T-cell (primary cell): ENCODE results near the gene TNNI3K. TPM values are rescaled to one million over a fixed set of nuclear protein-coding genes. Genes with fewer than 3 reads are reported as not detected.

Experiments
- ATAC-seq, 4 experiments: fragments of 200-7000 bp in 3 of 4; fragments of 150-1000 bp in 1 of 4; cut with Tn5 transposase; replicated peaks in 1 of 4; 1 replicate in 3 of 4; 2 replicates in 1 of 4; pipeline ENCODE4 v1.10.0; 2021; ENCODE audit warnings: moderate library complexity in 3 of 4, mild to moderate bottlenecking in 2 of 4, moderate number of reproducible peaks in 1 of 4
- CTCF ChIA-PET, 2 donors: fragments of 300-600 bp; sonication (Branson Sonifier 250); formaldehyde crosslinking; loops; one replicate each; lab custom pipeline; 2022; ENCODE audit warnings: antibody characterized with exemption in 2 of 2; lab: Charles Lee
- POLR2A ChIA-PET, 2 donors: fragments of 300-600 bp; sonication (Branson Sonifier 250); formaldehyde crosslinking; loops; one replicate each; lab custom pipeline; 2022; ENCODE audit warnings: antibody characterized with exemption in 2 of 2; lab: Charles Lee
- DNase-seq, 35 experiments: peaks; one replicate each; pipeline versions ENCODE4 v3.0.0 to v3.0.0-alpha.2; 2013 to 2023
- H3K27ac ChIP-seq: one replicate; pipeline ENCODE4 v1.5.1; 2013; ENCODE audit warnings: low read length
- H3K27me3 ChIP-seq, 2 experiments: replicated peaks in 1 of 2; 1 replicate in 1 of 2; 2 replicates in 1 of 2; pipeline versions ENCODE4 v1.6.1 to v1.7.0; 2013; ENCODE audit warnings: low read length in 1 of 2, mixed read lengths in 1 of 2; ENCODE audit not compliant: control insufficient read depth in 2 of 2, insufficient read depth in 2 of 2; ENCODE audit errors: extremely low read depth in 1 of 2
- H3K36me3 ChIP-seq, 2 donors: 1 replicate in 1 of 2; 2 replicates in 1 of 2; pipeline versions ENCODE4 v1.6.1 to v1.7.0; 2013; ENCODE audit warnings: low read length in 1 of 2; ENCODE audit not compliant: control insufficient read depth in 2 of 2, insufficient read depth in 1 of 2; ENCODE audit errors: extremely low read depth in 1 of 2
- H3K4me1 ChIP-seq, 2 experiments: 1 replicate in 1 of 2; 2 replicates in 1 of 2; pipeline versions ENCODE4 v1.6.1 to v1.7.0; 2013; ENCODE audit warnings: low read length in 2 of 2, mixed read lengths in 1 of 2; ENCODE audit not compliant: insufficient read depth in 2 of 2, control insufficient read depth in 1 of 2; ENCODE audit errors: extremely low read depth in 1 of 2
- H3K4me3 ChIP-seq, 2 donors: 1 replicate in 1 of 2; 2 replicates in 1 of 2; pipeline versions ENCODE4 v1.5.1 to v1.7.0; 2013; ENCODE audit warnings: mild to moderate bottlenecking in 2 of 2, low read length in 1 of 2, moderate library complexity in 1 of 2; ENCODE audit not compliant: control insufficient read depth in 1 of 2; ENCODE audit errors: extremely low read depth in 1 of 2
- H3K9me3 ChIP-seq: 2 replicates; pipeline ENCODE4 v1.7.0; 2013
- H3K27ac Mint-ChIP-seq, 2 donors: one replicate each; pipeline ENCODE4 v1.8.0; 2020 to 2021; ENCODE audit warnings: mild to moderate bottlenecking in 2 of 2, mixed read lengths in 2 of 2
- H3K27me3 Mint-ChIP-seq, 2 donors: one replicate each; pipeline ENCODE4 v1.8.0; 2021 to 2022; ENCODE audit warnings: mixed read lengths in 2 of 2
- H3K36me3 Mint-ChIP-seq: one replicate; pipeline ENCODE4 v1.8.0; 2021; ENCODE audit warnings: mixed read lengths
- H3K4me1 Mint-ChIP-seq, 3 donors: one replicate each; pipeline ENCODE4 v1.8.0; 2020 to 2022; ENCODE audit warnings: mixed read lengths in 3 of 3, mild to moderate bottlenecking in 1 of 3
- H3K4me3 Mint-ChIP-seq, 3 donors: one replicate each; pipeline ENCODE4 v1.8.0; 2020 to 2022; ENCODE audit warnings: mild to moderate bottlenecking in 3 of 3, mixed read lengths in 3 of 3, moderate library complexity in 3 of 3
- H3K9me3 Mint-ChIP-seq, 3 donors: one replicate each; pipeline ENCODE4 v1.8.0; 2020 to 2022; ENCODE audit warnings: mixed read lengths in 3 of 3
- WGBS: methylation state at CpG from one replicate; pipeline ENCODE4 v1.1.5; 2013; ENCODE audit warnings: missing lambda C conversion rate; ENCODE audit not compliant: insufficient coverage; 5-methylcytosine and 5-hydroxymethylcytosine counted together
- total RNA-seq, 35 experiments: library from RNA in 6 of 35; stranded (reverse) in 6 of 35; fragments of 120-200 nt in 1 of 35; gene quantifications; one replicate each; pipeline versions ENCODE4 v1.2.1 to v1.2.4 and lab custom pipeline; 2013 to 2026

TNNI3K gene
- total RNA-seq, 5 donors from 2014 or later (not counting 1 experiment from before 2014, with no cell fraction given): 0.89 to 1.2 TPM; not detected in 3

DNA sequence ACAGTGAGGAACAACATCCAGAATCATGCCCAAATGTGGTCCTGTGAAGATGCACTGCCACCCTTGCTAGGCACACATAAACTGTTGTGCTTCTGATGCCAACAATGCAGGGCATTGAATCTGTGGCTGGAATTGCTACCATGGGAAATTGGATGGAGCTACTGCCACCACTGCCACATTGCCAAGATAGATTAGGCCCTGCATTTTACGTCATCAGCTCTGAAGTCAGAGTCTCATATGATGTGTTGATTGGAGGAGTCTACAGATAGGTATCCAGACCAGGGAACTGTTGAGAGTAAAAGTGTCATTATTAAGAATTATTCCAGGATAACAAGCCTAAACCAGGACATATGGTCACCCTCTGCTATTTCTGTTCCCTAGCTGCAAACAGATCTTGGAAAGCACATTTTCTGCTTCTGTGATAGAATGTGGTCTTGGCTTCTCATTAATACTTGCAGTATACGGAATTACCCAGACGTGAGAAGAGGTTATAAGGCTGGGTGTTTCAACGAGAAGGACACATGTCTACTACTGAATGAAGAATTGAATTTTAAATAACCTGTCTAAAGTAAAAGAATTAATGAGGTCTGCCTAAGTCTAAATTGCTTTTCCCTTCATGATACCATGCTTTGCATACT lies 106.6 kb downstream of the TNNI3K start:
- H3K4me3 ChIP-seq: no peak overlapping the region
- H3K36me3 ChIP-seq: no peaks in the 10 kb centered on the region
- Mint-ChIP-seq H3K9me3 (no peaks in the 10 kb centered on the region), H3K27me3 (no peaks in the 10 kb centered on the region), H3K4me1 (no peaks in the 10 kb centered on the region), H3K36me3 (no peaks in the 10 kb centered on the region), H3K4me3 (no peak overlapping the region), H3K27ac (no peak overlapping the region)
- POLR2A ChIA-PET: no interaction called here
- H3K4me1 ChIP-seq: no peaks in the 10 kb centered on the region
- no peak overlapping the region for H3K27ac ChIP-seq
- ATAC-seq (no peak), DNase-seq (no peak)
- no CpG with 5 or more reads among the region's 4 CpGs for WGBS
- CTCF ChIA-PET: interaction anchor here in 1 of 2 donors (0.5 to 0.7 kb wide), 2 partner anchors 11 to 13 kb away, joined by 3 to 4 read pairs; no protein-coding TSS in a partner anchor
- no peaks in the 10 kb centered on the region for H3K9me3 ChIP-seq
- H3K27me3 ChIP-seq: no peaks in the 10 kb centered on the region

DNA sequence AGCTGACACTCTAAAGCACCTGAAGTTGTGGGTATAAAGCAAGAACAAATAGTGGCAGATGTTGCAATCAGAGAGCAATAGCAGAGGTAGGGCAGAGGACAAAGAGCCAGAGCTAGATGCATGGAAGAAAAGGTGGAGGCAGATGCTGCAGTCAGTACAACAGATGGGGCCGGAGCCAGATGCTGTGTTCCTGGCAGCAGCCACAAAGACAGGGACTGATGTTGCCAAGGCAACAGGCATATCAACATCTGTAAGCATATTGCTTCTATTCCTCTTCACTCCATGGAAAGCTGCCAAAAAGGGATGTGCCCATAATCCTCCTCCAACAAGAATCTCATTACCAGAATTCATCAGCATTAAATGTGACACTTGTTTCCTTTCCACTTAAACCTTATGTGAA lies 108.0 kb downstream of the TNNI3K start:
- DNase-seq: no peak
- ATAC-seq: no peak
- Histone ChIP-seq H3K9me3 (no peaks in the 10 kb centered on the region), H3K4me1 (no peaks in the 10 kb centered on the region), H3K27me3 (no peaks in the 10 kb centered on the region), H3K36me3 (no peaks in the 10 kb centered on the region), H3K4me3 (no peak overlapping the region), H3K27ac (no peak overlapping the region)
- H3K4me1 Mint-ChIP-seq: no peaks in the 10 kb centered on the region
- CTCF ChIA-PET: no interaction called here
- POLR2A ChIA-PET: no interaction called here
- no peaks in the 10 kb centered on the region for H3K9me3 Mint-ChIP-seq
- no peak overlapping the region for H3K27ac Mint-ChIP-seq
- H3K27me3 Mint-ChIP-seq: no peaks in the 10 kb centered on the region
- no peaks in the 10 kb centered on the region for H3K36me3 Mint-ChIP-seq
- no CpG with 5 or more reads among the region's 1 CpG for whole genome bisulfite sequencing
- no peak overlapping the region for H3K4me3 Mint-ChIP-seq

DNA sequence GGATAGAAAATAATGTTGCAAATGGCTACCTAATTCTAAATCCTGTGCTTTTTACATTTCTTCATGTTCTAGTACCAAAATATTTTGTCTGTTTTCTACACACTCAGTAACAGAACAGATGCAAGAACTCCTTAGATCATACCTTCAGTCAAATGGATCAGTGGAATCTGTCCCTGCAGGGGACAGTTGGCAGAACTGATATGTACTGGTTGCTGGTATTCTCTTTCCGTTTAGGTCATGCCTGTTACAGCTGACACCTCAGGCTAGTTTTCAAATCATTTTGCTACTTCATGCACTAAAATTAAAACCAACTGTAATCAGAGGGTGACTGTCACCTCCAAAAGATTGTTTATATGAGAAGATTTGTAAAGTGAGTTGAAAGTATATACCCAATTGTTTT lies 109.2 kb downstream of the TNNI3K start:
- no peak overlapping the region for H3K4me3 ChIP-seq
- no peak overlapping the region for H3K27ac Mint-ChIP-seq
- H3K27me3 Mint-ChIP-seq: no peaks in the 10 kb centered on the region
- no peaks in the 10 kb centered on the region for H3K36me3 ChIP-seq
- no peaks in the 10 kb centered on the region for H3K4me1 Mint-ChIP-seq
- H3K4me1 ChIP-seq: no peaks in the 10 kb centered on the region
- no peak for DNase-seq
- ChIA-PET POLR2A (interaction anchor here in 1 of 2 donors (0.7 kb wide), 1 partner anchor 43 kb away, joined by 3 read pairs; no protein-coding TSS in a partner anchor), CTCF (no interaction called here)
- no peaks in the 10 kb centered on the region for H3K36me3 Mint-ChIP-seq
- no peak overlapping the region for H3K27ac ChIP-seq
- H3K27me3 ChIP-seq: no peaks in the 10 kb centered on the region
- H3K9me3 ChIP-seq: no peaks in the 10 kb centered on the region
- no peak for ATAC-seq
- no peak overlapping the region for H3K4me3 Mint-ChIP-seq
- H3K9me3 Mint-ChIP-seq: no peaks in the 10 kb centered on the region
- no CpG with 5 or more reads among the region's 1 CpG for WGBS

DNA sequence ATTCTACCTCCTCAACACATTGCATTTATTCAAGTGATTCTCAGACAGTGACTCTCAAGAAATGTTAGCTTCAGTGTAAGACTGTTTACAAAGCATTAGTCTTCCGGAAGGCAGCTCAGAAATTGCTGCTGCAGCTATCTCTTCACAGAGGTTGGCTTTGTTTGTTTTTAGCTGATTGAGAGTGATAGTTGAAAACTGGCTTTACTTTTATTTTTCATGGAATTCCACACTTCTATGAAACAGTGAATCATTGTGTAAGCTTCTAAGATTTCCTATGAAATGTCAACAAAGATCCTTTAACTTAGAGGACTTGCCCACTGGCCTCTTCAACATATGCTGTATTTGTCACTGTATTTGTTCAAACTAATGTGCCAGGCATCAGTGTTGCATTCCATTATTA lies 121.3 kb downstream of the TNNI3K start:
- ChIA-PET POLR2A (no interaction called here), CTCF (no interaction called here)
- H3K4me3 Mint-ChIP-seq: no peak overlapping the region
- Histone ChIP-seq H3K36me3 (no peaks in the 10 kb centered on the region), H3K4me1 (no peaks in the 10 kb centered on the region), H3K4me3 (no peak overlapping the region), H3K27me3 (no peaks in the 10 kb centered on the region), H3K9me3 (no peaks in the 10 kb centered on the region), H3K27ac (no peak overlapping the region)
- no peak overlapping the region for H3K27ac Mint-ChIP-seq
- no peaks in the 10 kb centered on the region for H3K27me3 Mint-ChIP-seq
- H3K9me3 Mint-ChIP-seq: peaks cover 0 to 3% (median 3%) of the 10 kb centered on the region in 3 donors
- no peak for DNase-seq
- 88% methylated on average over 1 of the region's 1 CpG for WGBS
- H3K4me1 Mint-ChIP-seq: no peaks in the 10 kb centered on the region
- no peak for ATAC-seq
- no peaks in the 10 kb centered on the region for H3K36me3 Mint-ChIP-seq

DNA sequence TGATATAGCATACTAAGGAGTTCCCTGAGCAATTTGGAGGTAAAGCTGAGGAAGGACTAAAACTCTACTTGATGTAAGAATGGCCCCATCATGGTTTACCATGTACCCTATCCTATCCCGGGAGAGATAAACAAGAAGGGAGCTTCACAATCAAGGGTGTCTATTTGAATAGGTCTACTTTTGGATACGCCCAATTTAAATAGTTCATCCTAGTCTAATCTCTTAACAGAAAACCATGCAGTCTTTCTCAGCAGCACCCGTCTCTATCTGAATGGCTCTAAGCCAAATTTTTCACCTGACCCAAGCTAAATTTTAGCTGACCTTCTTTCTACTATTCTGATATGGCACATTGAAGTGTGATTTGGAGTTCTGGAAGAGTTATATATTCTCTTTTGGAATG lies 122.0 kb downstream of the TNNI3K start:
- CTCF ChIA-PET: no interaction called here
- no CpG with 5 or more reads among the region's 3 CpGs for WGBS

DNA sequence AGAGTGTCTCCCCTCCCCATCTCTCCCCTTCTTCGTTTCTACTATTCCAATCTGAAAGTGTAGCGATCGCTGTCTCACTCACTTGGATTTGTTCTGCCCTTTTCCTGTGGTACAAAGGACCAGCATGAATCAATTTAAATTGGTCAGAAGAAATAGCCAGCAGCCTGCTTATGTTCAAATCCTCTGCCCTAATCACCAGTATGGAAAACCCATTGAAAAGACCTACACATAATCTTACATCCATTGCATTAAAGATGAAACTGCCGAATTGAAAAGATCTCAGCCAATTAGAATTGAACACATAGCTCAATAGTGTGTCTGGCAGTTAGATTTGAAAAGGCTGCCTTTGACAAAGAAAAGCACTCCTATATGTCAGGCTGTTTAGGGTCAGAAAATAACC lies 122.6 kb downstream of the TNNI3K start:
- no peak overlapping the region for H3K27ac Mint-ChIP-seq
- ChIA-PET POLR2A (no interaction called here), CTCF (no interaction called here)
- 83% methylated on average over 3 of the region's 4 CpGs for WGBS
- no peaks in the 10 kb centered on the region for H3K27me3 Mint-ChIP-seq
- Histone ChIP-seq H3K27me3 (no peaks in the 10 kb centered on the region), H3K36me3 (no peaks in the 10 kb centered on the region), H3K9me3 (no peaks in the 10 kb centered on the region), H3K4me1 (no peaks in the 10 kb centered on the region), H3K4me3 (no peak overlapping the region), H3K27ac (no peak overlapping the region)
- no peak overlapping the region for H3K4me3 Mint-ChIP-seq
- DNase-seq (no peak), ATAC-seq (no peak)
- H3K36me3 Mint-ChIP-seq: no peaks in the 10 kb centered on the region
- H3K9me3 Mint-ChIP-seq: peaks cover 0 to 3% (median 0%) of the 10 kb centered on the region in 3 donors
- no peaks in the 10 kb centered on the region for H3K4me1 Mint-ChIP-seq

More for the DNA sequence above, 122.0 kb downstream of the TNNI3K start:
- no peaks in the 10 kb centered on the region for H3K36me3 ChIP-seq
- no peaks in the 10 kb centered on the region for H3K27me3 ChIP-seq
- H3K9me3 Mint-ChIP-seq: peaks cover 0 to 3% (median 0%) of the 10 kb centered on the region in 3 donors
- no peaks in the 10 kb centered on the region for H3K4me1 ChIP-seq
- H3K4me1 Mint-ChIP-seq: no peaks in the 10 kb centered on the region
- H3K27ac Mint-ChIP-seq: no peak overlapping the region
- no peaks in the 10 kb centered on the region for H3K36me3 Mint-ChIP-seq
- POLR2A ChIA-PET: no interaction called here
- ATAC-seq: no peak
- no peak for DNase-seq
- no peaks in the 10 kb centered on the region for H3K9me3 ChIP-seq
- H3K27ac ChIP-seq: no peak overlapping the region
- H3K4me3 Mint-ChIP-seq: no peak overlapping the region
- H3K27me3 Mint-ChIP-seq: no peaks in the 10 kb centered on the region
- H3K4me3 ChIP-seq: no peak overlapping the region
